ENCODE data around the gene KIF26B.

GRCh38 chr1:245353915-245354775 lies 199.4 kb downstream of the KIF26B start:
- TF ChIP-seq CTCF (IDR thresholded peaks at IDR 0.05; ENCODE audit: poor library complexity, severe bottlenecking) (no peak), EZH2 (IDR thresholded peaks at IDR 0.05; ENCODE audit: borderline replicate concordance, insufficient read depth, low read length, poor library complexity, severe bottlenecking) (no peak), TAF1 (IDR thresholded peaks at IDR 0.05; ENCODE audit: low read depth) (no peak)

Data from neural cell (in vitro differentiated cells).